Smooth muscle cell (in vitro differentiated cells): ENCODE measurements around the gene NCOA1. TPM values are rescaled to one million over a fixed set of nuclear protein-coding genes. Genes with fewer than 3 reads are reported as not detected.

ENCODE experiments used
- DNase-seq: peaks from one replicate; lab custom pipeline; 2025; ENCODE audit not compliant: unreplicated experiment; lab: John Stamatoyannopoulos, UW
- H2AFZ ChIP-seq: fragments of 200-600 bp; sonication (generic); 2 replicates; pipeline ENCODE4 v1.6.0; 2016; ENCODE audit warnings: antibody characterized with exemption, low read depth, mild to moderate bottlenecking
- H3F3A ChIP-seq: fragments of 200-600 bp; sonication (generic); 2 replicates; pipeline ENCODE4 v1.6.0; 2017; ENCODE audit warnings: antibody characterized with exemption, low read depth
- H3K27ac ChIP-seq: fragments of 200-600 bp; sonication (generic); 2 replicates; pipeline ENCODE4 v1.5.1; 2016; ENCODE audit warnings: low read depth, mild to moderate bottlenecking
- H3K27me3 ChIP-seq: fragments of 200-600 bp; sonication (generic); 2 replicates; pipeline ENCODE4 v1.6.1; 2016; ENCODE audit warnings: low read depth, mild to moderate bottlenecking
- H3K36me3 ChIP-seq: fragments of 200-600 bp; sonication (generic); 2 replicates; pipeline ENCODE4 v1.5.1; 2016; ENCODE audit warnings: low read depth
- H3K4me1 ChIP-seq: fragments of 200-600 bp; sonication (generic); 2 replicates; pipeline ENCODE4 v1.5.1; 2016; ENCODE audit warnings: low read depth
- H3K4me2 ChIP-seq: fragments of 200-600 bp; sonication (generic); 2 replicates; pipeline ENCODE4 v1.6.0; 2016; ENCODE audit warnings: mild to moderate bottlenecking
- H3K4me3 ChIP-seq: fragments of 200-600 bp; sonication (generic); 2 replicates; pipeline ENCODE4 v1.5.1; 2016; ENCODE audit warnings: mild to moderate bottlenecking
- H3K79me2 ChIP-seq: fragments of 200-600 bp; sonication (generic); 2 replicates; pipeline ENCODE4 v1.6.0; 2016; ENCODE audit warnings: low read depth, mild to moderate bottlenecking
- H3K9ac ChIP-seq: fragments of 200-600 bp; sonication (generic); 2 replicates; pipeline ENCODE4 v1.6.0; 2016; ENCODE audit warnings: low read depth
- H3K9me3 ChIP-seq: fragments of 200-600 bp; sonication (generic); replicated peaks from 2 replicates; pipeline ENCODE4 v1.5.1; 2016; ENCODE audit warnings: low read depth
- H4K20me1 ChIP-seq: fragments of 200-600 bp; sonication (generic); 2 replicates; pipeline ENCODE4 v1.6.0; 2016; ENCODE audit warnings: low read depth
- CTCF ChIP-seq: fragments of 200-600 bp; sonication (generic); IDR thresholded peaks from 2 replicates; pipeline ENCODE4 v1.5.1; 2017; ENCODE audit warnings: borderline replicate concordance, mild to moderate bottlenecking, antibody characterized with exemption; ENCODE audit not compliant: insufficient read depth, poor library complexity, severe bottlenecking
- WGBS: methylation state at CpG from one replicate; pipeline ENCODE4 v1.1.7; 2016; ENCODE audit warnings: low lambda C conversion rate; 5-methylcytosine and 5-hydroxymethylcytosine counted together
- polyA plus RNA-seq: library from polyadenylated mRNA; unstranded; fragments of >200 nt; fragmentation: Nextera tagmentation; extraction: Ambion mirVana; gene quantifications from 2 replicates; pipeline ENCODE4 v1.2.1, GENCODE V29; 2016
- small RNA-seq: library from RNA; depleted of rRNA; stranded (forward); fragments of <200 nt; gene quantifications from one replicate; pipeline ENCODE3, GENCODE V24; 2014
- total RNA-seq: library from RNA; depleted of rRNA; stranded (reverse); fragments of >200 nt; gene quantifications from 2 replicates; pipeline ENCODE4 v1.2.3, GENCODE V29; 2014

The NCOA1 gene
- total and polyA plus RNA-seq, 2 experiments from 2014 or later = 8.5 to 21.0 TPM

DNA sequence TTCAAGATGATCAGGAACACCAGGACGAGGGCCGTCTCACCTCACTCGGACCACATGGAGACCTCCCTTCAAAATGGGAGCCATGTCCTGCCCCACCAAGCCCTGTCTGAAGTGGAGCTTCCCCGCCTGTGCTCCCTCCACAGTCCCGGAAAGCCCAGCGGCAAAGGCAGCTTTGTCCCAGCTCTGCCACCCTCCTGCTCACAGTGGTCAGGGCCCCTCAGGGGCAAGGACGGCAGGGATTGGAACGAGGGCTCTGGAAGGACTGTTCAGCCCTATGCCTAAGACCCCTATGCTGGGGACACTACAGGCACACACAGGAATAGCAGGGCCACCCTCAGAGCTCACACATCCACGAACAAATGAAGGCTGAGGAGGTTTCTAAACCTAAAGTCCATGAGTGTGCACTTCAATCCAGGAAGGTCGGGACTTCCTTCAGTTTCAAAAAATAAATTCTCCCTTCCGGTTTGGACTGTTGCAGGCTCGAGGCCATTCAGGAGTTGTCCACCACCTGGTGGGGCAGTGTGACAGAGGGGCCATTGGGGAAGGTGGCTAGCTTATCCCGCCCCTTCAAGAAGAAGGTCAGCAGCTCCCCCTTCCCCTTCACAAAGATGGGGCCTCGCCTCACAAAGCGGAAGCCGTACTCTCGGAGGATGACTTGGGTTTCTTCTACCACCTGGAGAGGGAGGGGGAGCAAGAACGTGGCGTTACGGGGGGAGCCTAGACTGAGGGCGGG is 328.6 kb downstream of the NCOA1 start:
- Histone ChIP-seq H4K20me1 (no peaks in the 10 kb centered on the region), H3K9ac (no peak overlapping the region), H2AFZ (no peak overlapping the region), H3K4me2 (no peak overlapping the region), H3K27ac (no peak overlapping the region), H3K4me1 (peaks cover 9% of the 10 kb centered on the region), H3K36me3 (no peaks in the 10 kb centered on the region), H3K4me3 (no peak overlapping the region), H3K27me3 (no peaks in the 10 kb centered on the region), H3K9me3 (no peaks in the 10 kb centered on the region), H3F3A (peaks cover 9% of the 10 kb centered on the region), H3K79me2 (no peaks in the 10 kb centered on the region)
- no peak for DNase-seq
- no peak for TF ChIP-seq CTCF
- WGBS = 97% methylated on average over 21 of the region's 21 CpGs

- H3K4me1 ChIP-seq = peaks cover 9% of the 10 kb centered on the region
- no peaks in the 10 kb centered on the region for H3K36me3 ChIP-seq
- WGBS = 98% methylated on average over 7 of the region's 7 CpGs
- H2AFZ ChIP-seq = no peak overlapping the region
- H3K27me3 ChIP-seq = no peaks in the 10 kb centered on the region
- TF ChIP-seq CTCF = no peak
- H3F3A ChIP-seq = peaks cover 9% of the 10 kb centered on the region
- H3K4me2 ChIP-seq = no peak overlapping the region
- H3K79me2 ChIP-seq = no peaks in the 10 kb centered on the region
- no peak overlapping the region for H3K27ac ChIP-seq
- no peak overlapping the region for H3K9ac ChIP-seq
- no peaks in the 10 kb centered on the region for H4K20me1 ChIP-seq
- no peaks in the 10 kb centered on the region for H3K9me3 ChIP-seq
- no peak overlapping the region for H3K4me3 ChIP-seq
- DNase-seq = no peak
These were observed 329.1 kb downstream of the NCOA1 start for GRCh38 chr2:24820175-24820513.

Small RNA genes lying within 50 kb of the gene (small RNA-seq; reads per million reads assigned to genes)
- 0.21 reads per million for gene RNA5SP88
- gene RNU6-936P = not detected

Other genes starting within 250 kb of the NCOA1 start
- 19.6 and 28.4 TPM in 2 replicates for gene ITSN2, start 130.7 kb upstream of the NCOA1 start, total RNA-seq
- 8.5 and 14.3 TPM in 2 replicates for gene ITSN2, start 130.7 kb upstream of the NCOA1 start, polyA plus RNA-seq